Skeletal muscle tissue (tissue), 4 donors: ENCODE measurements around the gene LRRC9. TPM values are rescaled to one million over a fixed set of nuclear protein-coding genes. Genes with fewer than 3 reads are reported as not detected.

ENCODE experiments used
- H3K27ac ChIP-seq: one replicate; pipeline ENCODE4 v1.7.0; 2013; ENCODE audit warnings: mild to moderate bottlenecking, low read depth, low read length, inconsistent platforms
- H3K27me3 ChIP-seq, 3 donors: one replicate each; pipeline ENCODE4 v1.7.0; 2013; ENCODE audit warnings: low read length in 3 of 3; ENCODE audit not compliant: control insufficient read depth in 3 of 3, insufficient read depth in 3 of 3
- H3K36me3 ChIP-seq, 3 donors: one replicate each; pipeline ENCODE4 v1.7.0; 2013; ENCODE audit warnings: low read length in 3 of 3; ENCODE audit not compliant: control insufficient read depth in 3 of 3, insufficient read depth in 3 of 3
- H3K4me1 ChIP-seq, 3 donors: one replicate each; pipeline ENCODE4 v1.7.0; 2013; ENCODE audit warnings: low read length in 3 of 3, mild to moderate bottlenecking in 3 of 3; ENCODE audit not compliant: control insufficient read depth in 3 of 3, insufficient read depth in 3 of 3
- H3K4me3 ChIP-seq, 3 donors: one replicate each; pipeline ENCODE4 v1.7.0; 2013; ENCODE audit warnings: low read length in 3 of 3
- H3K9ac ChIP-seq, 3 donors: one replicate each; pipeline ENCODE4 v1.7.0; 2013; ENCODE audit warnings: low read length in 3 of 3, mild to moderate bottlenecking in 3 of 3, moderate library complexity in 2 of 3, low read depth in 1 of 3
- H3K9me3 ChIP-seq, 3 donors: one replicate each; pipeline ENCODE4 v1.7.0; 2013; ENCODE audit warnings: low read length in 3 of 3; ENCODE audit not compliant: control insufficient read depth in 3 of 3
- total RNA-seq: library from RNA; depleted of rRNA; stranded (reverse); fragments of >200 nt; gene quantifications from one replicate; pipeline ENCODE4 v1.2.3, GENCODE V29; 2014
- donor health status: Osteomylitis.

Gene LRRC9
- not detected for total RNA-seq

DNA sequence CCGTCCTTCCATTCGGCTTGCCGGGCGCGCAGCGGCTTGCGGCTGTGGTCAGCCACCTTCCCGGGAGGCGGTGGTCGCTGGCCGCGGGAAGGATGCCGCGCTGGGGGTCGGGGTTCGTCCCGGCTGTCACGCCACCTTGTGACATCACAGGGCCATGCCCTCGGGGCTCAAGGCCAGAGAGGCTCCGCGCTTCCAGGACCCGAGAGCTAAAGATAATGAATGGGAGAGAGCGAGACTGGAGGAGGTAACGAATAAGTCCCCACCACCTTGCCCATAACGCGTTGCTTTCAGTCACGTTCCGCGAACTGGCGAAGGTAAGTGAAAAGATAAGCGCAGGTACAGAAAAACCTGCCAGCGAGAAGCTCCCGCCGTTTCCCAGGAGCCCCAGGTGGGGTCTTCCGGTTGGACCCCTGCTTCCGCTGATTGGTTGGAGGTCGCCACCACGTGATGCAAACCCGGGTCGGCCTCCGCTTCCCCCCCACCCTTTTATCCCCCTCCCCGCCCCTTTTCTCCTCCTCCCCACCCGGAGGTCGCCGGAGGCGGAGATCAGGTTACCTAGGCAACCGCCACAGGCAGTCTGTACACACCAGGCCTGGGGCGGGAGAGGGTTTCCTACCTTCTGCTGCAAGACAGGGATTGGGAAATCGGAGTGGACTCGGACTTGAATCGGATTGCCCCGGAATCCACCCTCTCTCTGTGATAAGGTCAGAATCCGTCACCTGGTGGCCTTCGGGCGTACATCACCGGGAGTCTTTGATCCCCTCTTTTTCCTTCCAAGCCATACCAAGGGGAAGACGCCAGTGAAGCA lies at the start of gene LRRC9:
Gene LRRC9, plus strand, starts transcription at position 575 of the 808 bp plus-strand sequence.
- Histone ChIP-seq H3K4me1 (peaks cover 4 to 6% (median 4%) of the 10 kb centered on the region in 3 donors), H3K9ac (peak within 1 kb of the TSS; percentile 9 to 73 (median 44)), H3K4me3 (peak within 1 kb of the TSS; percentile 51 to 75 (median 59)), H3K9me3 (no peaks in the 10 kb centered on the region), H3K27ac (no peak within 1 kb of the TSS), H3K27me3 (peaks cover 0 to 16% (median 2%) of the 10 kb centered on the region in 3 donors), H3K36me3 (no peaks in the 10 kb centered on the region)

DNA sequence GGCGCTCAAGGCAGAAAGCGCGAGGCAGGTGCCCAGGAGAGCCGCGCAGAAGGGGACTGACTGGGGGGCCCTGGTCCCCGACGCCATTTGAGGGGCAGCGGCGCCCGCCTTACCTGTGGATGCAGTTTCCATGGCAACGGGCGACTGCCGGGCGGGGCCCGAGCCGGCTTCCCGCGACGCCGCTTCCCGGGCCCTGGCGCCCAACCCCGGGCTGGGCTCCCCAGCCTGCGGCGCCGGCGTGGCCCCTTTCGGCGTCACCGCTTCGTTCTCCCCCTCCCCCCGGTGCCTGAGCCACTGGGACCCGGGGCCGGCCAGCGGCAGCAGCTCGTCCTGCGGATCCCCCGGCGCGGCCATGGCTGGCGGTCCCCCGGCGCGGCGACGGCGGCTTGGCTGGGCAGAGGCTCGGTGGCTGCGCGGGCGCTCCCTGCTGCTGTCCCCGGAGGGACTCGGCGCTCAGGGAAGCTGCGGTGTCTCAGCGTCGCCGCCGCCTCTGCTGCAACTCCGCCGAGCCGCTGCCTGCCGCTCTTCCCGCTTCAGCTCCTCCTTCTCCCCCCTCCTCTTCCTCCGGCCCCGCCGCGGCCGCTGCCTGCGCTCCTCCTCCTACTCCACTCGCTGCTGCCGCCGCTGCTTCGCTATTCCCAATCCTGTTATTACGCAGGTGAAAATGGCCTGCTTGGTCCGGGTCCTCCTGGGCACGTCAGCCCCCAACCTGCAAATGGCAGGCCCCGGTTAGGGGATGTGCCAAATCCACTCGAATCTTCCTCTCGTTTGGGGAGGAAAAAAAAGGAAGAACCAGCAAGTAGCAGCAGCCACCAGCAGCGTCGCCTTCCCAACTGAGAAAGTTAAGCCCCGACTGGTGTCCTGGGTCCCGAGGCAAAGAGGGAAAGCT lies 49.4 kb upstream of the LRRC9 start, which contains the start of gene RTN1:
Gene RTN1, minus strand, starts transcription at position 500 of the 889 bp plus-strand sequence. Its CDS starts 146 bp downstream, at position 354.
- H3K27me3 ChIP-seq = peaks cover 17 to 36% (median 19%) of the 10 kb centered on the region in 3 donors
- peak within 1 kb of the TSS; percentile 0 to 68 (median 45) for H3K9ac ChIP-seq

DNA sequence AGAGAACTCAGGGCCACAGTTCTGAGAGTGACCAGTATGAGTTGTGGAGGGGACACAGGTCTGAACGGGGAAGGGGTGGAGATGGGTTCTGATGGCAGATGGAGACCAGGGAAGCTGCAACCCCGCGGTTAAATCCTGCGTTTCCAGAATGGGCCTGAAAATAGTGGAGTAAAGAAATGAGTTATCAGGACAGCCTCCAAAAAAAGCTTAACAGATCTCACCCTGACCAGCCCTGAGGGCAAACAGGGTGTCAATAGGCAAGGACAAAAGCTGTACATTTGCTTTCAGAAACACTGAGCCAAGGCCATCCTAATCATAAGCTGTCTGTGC lies 48.8 kb upstream of the LRRC9 start:
- H3K9ac ChIP-seq = peak overlapping the region in 2 of 3 donors; percentile 45 to 68

More for the DNA sequence above, 49.4 kb upstream of the LRRC9 start, which contains the start of gene RTN1:
- H3K4me3 ChIP-seq = peak within 1 kb of the TSS; percentile 66 to 76 (median 71)
- H3K4me1 ChIP-seq = peaks cover 8 to 17% (median 15%) of the 10 kb centered on the region in 3 donors
- no peaks in the 10 kb centered on the region for H3K36me3 ChIP-seq
- H3K9me3 ChIP-seq = no peaks in the 10 kb centered on the region
- H3K27ac ChIP-seq = no peak within 1 kb of the TSS

DNA sequence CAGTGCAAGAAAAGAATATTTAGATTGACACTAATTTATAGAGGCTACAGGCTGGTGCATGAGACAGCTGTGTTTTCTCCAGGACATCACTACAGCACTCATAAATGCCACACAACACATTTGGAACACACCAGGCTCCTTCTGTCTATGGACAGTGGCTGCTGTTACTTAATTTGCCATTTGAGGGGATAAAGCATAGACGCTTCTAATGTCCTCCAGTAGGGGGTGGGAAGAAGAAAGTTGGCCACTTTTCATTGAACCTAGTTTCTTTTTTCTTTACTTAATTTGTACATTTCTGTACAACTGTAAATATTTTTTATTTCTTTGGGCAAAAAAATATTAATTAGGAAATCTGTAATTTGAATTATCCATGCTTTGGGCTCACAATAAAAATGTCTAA lies 37.0 kb upstream of the LRRC9 start:
- H3K9me3 ChIP-seq = no peaks in the 10 kb centered on the region
- no peaks in the 10 kb centered on the region for H3K36me3 ChIP-seq
- peaks cover 0 to 6% (median 3%) of the 10 kb centered on the region in 3 donors for H3K27me3 ChIP-seq
- no peak overlapping the region for H3K9ac ChIP-seq
- H3K4me1 ChIP-seq = no peaks in the 10 kb centered on the region
- no peak overlapping the region for H3K4me3 ChIP-seq
- no peak overlapping the region for H3K27ac ChIP-seq

More for the DNA sequence above, 48.8 kb upstream of the LRRC9 start:
- Histone ChIP-seq H3K27me3 (peaks cover 17 to 36% (median 19%) of the 10 kb centered on the region in 3 donors), H3K4me1 (peaks cover 8 to 17% (median 15%) of the 10 kb centered on the region in 3 donors), H3K36me3 (no peaks in the 10 kb centered on the region), H3K9me3 (no peaks in the 10 kb centered on the region), H3K27ac (no peak overlapping the region), H3K4me3 (peak overlapping the region; percentile 66 to 76 (median 71))

DNA sequence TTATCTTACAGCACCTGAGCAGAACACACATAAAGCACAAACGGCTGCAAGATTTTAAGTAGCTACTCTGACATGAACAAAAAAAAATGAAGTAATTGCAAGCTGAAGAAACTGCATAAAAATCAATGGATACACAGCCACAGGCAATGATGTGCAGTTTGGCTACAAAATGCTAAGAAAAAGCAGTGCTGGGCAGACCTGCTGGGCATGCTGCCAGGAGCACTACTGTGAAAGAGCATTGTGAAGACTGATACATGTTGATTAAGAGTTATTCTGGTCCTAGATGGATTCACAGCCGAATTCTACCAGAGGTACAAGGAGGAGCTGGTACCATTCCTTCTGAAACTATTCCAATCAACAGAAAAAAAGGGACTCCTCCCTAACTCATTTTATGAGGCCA lies 29.3 kb upstream of the LRRC9 start:
- Histone ChIP-seq H3K27ac (no peak overlapping the region), H3K9ac (no peak overlapping the region), H3K4me3 (no peak overlapping the region), H3K36me3 (no peaks in the 10 kb centered on the region), H3K9me3 (no peaks in the 10 kb centered on the region), H3K4me1 (no peaks in the 10 kb centered on the region), H3K27me3 (no peaks in the 10 kb centered on the region)

DNA sequence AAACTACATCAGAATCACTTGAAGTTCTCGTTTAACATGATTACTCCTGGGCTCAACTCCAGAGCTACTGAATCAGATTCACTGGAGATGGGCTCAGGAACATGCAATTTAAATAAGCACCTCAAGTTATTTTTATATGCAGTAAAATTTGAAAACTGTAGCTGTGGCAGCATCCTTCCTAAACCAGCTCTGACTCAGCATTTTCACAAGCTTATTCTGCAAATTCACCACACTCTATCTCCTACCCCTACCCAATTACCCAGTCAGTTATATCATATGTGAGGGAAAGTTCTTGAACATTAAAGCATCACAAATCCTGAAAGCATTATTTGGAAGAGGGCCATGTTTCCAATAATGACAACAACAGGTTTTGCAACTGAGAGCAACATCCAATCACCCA lies 24.2 kb upstream of the LRRC9 start:
- Histone ChIP-seq H3K36me3 (no peaks in the 10 kb centered on the region), H3K27me3 (no peaks in the 10 kb centered on the region), H3K4me1 (no peaks in the 10 kb centered on the region), H3K9ac (no peak overlapping the region), H3K4me3 (no peak overlapping the region), H3K27ac (no peak overlapping the region), H3K9me3 (no peaks in the 10 kb centered on the region)

DNA sequence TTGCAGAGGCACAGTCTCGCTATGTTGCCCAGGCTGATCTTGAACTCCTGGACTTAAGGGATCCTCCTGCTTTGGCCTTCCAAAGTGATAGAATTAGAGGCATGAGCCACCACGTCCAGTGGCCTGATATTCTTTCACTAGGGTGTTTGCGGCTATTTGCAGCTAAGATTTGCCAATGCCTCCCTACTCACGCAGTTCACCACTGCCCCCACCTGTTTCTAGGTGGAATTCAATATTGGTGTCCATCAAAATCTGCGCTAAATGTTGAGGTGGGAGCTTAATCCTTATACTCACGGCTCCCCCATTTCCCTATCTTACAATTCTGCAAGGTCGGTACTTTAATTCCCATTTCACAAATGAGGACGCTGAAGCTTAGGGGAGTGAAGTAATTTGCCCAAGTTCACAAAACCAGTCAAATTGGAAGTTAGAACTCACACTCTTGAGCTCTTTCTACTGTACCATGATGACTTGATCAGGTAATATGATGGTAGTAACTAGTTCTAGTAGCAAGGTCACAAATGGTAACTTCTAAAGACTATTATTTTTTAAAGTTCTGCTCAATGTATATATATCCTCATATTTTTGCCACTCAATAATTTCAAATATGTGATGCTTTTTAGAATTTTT lies 22.1 kb upstream of the LRRC9 start:
- Histone ChIP-seq H3K4me3 (no peak overlapping the region), H3K4me1 (no peaks in the 10 kb centered on the region)

DNA sequence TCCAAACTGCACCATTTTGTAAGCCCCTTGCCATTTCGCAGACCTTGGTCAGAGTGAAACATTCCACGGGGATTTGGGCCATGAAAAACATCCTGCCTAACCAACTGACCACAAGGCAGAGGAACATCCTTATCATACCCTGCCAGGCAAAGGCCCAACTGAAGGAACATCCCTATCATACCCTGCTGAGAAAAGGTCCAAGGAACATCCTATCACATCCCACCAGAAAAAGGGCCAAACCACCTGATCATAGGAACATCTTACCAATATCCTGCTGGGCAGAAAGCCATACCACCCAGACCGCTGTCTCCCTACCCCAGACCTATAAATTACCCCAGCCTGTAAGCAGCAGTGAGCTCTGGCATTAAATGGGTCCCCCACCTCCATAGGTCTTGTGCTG lies 19.4 kb upstream of the LRRC9 start:
- Histone ChIP-seq H3K27me3 (no peaks in the 10 kb centered on the region), H3K36me3 (no peaks in the 10 kb centered on the region), H3K4me3 (no peak overlapping the region), H3K9me3 (no peaks in the 10 kb centered on the region), H3K27ac (no peak overlapping the region), H3K9ac (no peak overlapping the region), H3K4me1 (no peaks in the 10 kb centered on the region)

More for the DNA sequence above, 22.1 kb upstream of the LRRC9 start:
- Histone ChIP-seq H3K27me3 (no peaks in the 10 kb centered on the region), H3K9me3 (no peaks in the 10 kb centered on the region), H3K27ac (no peak overlapping the region), H3K36me3 (no peaks in the 10 kb centered on the region), H3K9ac (no peak overlapping the region)

DNA sequence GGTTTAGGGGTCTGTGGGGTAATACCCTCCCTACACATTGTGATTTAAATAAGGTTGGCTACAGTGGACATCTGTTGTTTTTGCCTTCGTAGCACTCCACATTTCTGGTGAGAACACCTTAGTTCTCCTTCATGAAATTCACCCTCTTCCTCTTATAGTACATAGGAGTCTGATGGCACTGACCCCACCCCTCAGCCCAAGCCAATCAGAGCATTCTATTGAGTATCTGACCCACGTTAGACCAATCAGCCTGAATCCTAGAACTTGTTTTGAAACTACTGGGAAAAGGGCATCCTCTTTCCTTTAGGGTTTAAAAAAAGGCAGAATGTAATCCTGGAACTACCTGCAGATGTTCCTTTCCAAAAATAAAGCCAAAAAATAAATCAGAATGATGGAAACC lies 15.8 kb upstream of the LRRC9 start:
- no peaks in the 10 kb centered on the region for H3K9me3 ChIP-seq
- H3K27ac ChIP-seq = no peak overlapping the region
- H3K27me3 ChIP-seq = no peaks in the 10 kb centered on the region
- H3K4me1 ChIP-seq = no peaks in the 10 kb centered on the region
- H3K9ac ChIP-seq = no peak overlapping the region
- no peaks in the 10 kb centered on the region for H3K36me3 ChIP-seq
- no peak overlapping the region for H3K4me3 ChIP-seq
